Right hindlimb (tissue), 1 donor: ENCODE data around the gene CTNND1.
"Not testable (repeated sequence)": the region's sequence is repeated elsewhere in the genome, so short reads cannot be mapped to it uniquely, and the experiment has no call there.

Experiments
- DNase-seq: peaks from one replicate; pipeline ENCODE4 v3.0.0-alpha.2; 2018

CTNND1 gene, protein sequence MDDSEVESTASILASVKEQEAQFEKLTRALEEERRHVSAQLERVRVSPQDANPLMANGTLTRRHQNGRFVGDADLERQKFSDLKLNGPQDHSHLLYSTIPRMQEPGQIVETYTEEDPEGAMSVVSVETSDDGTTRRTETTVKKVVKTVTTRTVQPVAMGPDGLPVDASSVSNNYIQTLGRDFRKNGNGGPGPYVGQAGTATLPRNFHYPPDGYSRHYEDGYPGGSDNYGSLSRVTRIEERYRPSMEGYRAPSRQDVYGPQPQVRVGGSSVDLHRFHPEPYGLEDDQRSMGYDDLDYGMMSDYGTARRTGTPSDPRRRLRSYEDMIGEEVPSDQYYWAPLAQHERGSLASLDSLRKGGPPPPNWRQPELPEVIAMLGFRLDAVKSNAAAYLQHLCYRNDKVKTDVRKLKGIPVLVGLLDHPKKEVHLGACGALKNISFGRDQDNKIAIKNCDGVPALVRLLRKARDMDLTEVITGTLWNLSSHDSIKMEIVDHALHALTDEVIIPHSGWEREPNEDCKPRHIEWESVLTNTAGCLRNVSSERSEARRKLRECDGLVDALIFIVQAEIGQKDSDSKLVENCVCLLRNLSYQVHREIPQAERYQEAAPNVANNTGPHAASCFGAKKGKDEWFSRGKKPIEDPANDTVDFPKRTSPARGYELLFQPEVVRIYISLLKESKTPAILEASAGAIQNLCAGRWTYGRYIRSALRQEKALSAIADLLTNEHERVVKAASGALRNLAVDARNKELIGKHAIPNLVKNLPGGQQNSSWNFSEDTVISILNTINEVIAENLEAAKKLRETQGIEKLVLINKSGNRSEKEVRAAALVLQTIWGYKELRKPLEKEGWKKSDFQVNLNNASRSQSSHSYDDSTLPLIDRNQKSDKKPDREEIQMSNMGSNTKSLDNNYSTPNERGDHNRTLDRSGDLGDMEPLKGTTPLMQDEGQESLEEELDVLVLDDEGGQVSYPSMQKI

DNA sequence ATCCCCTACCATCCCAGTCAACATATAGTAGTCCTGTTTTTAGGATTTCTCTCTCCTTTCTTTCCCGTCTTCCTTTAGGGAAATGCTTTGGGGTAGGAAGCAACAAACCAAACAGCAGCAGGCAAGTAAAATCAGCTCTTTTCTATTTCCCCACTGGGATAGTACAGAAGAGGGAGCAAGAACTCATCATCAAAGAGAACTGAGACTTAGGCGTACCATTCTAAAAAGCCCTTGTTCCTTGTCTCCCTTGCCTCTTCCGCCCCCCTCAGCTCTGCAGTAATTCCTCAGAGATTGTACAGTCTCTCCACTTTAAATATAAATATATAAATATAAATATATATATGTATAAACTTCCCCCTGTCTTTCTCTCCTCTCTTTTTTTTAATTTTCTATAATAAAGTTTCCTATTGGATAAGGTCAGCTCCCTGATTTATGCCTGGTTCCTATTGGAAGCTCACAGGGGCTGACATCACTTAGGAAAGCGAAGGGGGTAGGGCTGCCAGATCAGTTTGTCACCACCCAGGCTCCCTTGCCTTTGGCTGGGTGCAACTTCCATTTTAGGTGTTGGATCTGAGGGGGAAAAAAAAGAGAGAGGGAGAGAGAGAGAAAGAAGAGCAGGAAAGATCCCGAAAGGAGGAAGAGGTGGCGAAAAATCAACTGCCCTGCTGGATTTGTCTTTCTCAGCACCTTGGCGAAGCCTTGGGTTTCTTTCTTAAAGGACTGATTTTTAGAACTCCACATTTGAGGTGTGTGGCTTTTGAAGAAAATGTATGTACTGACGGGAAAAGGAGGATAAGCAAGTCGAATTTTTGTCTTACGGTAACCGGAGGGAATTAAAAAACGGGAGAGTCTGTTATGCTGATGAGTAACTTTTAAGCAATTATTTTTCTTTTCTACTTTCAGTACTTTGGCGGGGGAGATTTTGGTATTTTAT lies at the start of gene CTNND1:
Gene CTNND1, plus strand, starts transcription at position 502 of the 934 bp plus-strand sequence. CDS start 29,677 bp downstream, outside the sequence.
- DNase-seq = peak; percentile 94

DNA sequence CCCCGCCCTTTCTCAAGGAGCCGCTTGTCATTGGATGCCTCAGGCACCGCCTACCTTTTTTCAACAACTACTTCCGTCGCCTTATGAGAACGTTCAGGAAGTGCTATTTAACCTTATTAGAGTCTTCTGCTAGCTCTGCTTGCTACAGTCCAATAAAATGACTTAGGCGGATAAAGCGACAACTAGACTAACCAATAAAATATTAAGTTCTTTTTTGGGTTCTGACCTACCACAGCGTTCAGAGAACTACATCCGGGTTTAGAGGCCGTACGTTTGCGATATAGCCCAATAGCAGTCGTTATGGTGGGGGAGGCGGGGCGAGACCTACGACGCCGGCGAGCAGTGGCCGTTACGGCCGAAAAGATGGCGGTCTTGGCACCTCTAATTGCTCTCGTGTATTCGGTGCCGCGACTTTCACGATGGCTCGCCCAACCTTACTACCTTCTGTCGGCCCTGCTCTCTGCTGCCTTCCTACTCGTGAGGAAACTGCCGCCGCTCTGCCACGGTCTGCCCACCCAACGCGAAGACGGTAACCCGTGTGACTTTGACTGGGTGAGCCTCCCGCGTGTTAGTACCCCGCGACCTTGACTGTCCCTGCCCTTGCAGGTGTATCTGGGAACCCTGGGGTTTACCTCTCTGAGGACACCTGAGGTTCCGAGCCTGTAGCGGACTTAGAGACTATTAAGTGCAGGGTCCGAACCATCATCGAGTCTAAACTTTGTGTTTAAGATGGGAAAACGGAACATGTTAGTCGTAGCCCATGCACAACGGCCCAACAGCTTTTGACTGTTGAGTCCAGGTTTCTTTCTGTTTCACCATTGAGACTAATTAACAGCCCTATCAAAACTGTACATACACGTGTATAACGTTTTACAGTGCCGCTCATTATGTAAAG lies 49.1 kb upstream of the CTNND1 start, which contains the start of gene TMX2:
Gene TMX2, plus strand, starts transcription at position 338 of the 895 bp plus-strand sequence. Its CDS starts 26 bp downstream, at position 364.
- peak; percentile 95 for DNase-seq

DNA sequence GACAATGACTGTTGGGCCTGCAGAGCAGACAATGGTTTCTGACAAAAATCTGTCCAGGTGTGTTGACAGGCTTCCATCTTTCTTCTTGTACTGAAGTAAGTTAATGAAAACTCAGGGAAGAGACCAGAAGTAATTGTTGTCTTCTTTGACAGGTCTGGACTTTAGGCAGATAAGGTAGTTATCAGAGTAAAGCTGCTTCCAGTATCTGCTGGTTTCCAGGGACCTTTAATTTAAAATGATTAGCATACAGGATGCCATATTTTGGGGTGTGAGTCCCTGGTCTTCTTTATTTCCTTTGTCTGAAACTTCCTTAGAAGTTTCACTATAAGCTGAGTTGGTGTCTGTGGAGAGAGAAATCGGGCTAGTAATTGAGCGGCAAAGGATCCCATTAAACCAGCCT lies 47.8 kb upstream of the CTNND1 start:
- DNase-seq = no peak

- DNase-seq = not testable (repeated sequence)
These were observed 44.9 kb upstream of the CTNND1 start for GRCh38 chr11:57716726-57717125.

GRCh38 chr11:57727185-57727584 lies 34.4 kb upstream of the CTNND1 start:
- DNase-seq = no peak

DNA sequence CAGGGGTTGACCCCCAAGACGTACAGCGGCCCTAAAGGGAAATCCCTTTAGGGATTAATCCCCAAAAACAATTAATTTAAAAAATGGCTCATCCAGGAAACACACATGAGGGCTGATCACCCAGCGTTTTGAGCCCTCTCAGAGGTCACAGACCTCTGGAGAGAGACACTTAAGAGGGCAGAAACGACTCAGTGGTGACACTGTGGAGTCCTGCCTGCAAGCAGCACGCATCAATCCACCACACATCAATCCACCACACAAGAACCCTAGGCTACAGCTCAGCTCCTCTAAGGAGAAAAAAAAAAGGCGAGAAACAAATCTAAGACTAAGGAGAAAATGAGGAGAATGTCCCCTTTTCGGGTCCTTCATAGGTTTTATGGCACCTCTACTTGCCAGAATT lies 32.8 kb upstream of the CTNND1 start:
- DNase-seq = no peak

DNA sequence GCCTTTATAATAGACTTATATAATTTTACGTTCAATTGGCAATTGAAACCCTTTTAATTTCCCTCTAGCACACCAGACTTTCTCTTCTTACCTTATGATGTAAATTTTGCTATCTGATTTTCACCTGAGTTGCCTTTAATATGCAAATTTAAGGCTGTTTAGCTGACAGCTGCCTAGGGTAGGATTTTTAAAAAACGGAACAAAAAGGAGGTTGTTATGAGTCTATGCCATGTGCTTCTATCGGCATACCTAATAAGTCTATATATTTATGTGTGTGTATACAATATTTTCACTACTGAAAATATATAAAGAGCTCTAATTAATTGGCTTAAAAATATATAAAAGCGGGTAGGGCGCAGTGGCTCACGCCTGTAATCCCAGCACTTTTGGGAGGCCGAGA lies 32.1 kb upstream of the CTNND1 start:
- DNase-seq = no peak

GRCh38 chr11:57732661-57733060 lies 28.9 kb upstream of the CTNND1 start:
- no peak for DNase-seq

DNA sequence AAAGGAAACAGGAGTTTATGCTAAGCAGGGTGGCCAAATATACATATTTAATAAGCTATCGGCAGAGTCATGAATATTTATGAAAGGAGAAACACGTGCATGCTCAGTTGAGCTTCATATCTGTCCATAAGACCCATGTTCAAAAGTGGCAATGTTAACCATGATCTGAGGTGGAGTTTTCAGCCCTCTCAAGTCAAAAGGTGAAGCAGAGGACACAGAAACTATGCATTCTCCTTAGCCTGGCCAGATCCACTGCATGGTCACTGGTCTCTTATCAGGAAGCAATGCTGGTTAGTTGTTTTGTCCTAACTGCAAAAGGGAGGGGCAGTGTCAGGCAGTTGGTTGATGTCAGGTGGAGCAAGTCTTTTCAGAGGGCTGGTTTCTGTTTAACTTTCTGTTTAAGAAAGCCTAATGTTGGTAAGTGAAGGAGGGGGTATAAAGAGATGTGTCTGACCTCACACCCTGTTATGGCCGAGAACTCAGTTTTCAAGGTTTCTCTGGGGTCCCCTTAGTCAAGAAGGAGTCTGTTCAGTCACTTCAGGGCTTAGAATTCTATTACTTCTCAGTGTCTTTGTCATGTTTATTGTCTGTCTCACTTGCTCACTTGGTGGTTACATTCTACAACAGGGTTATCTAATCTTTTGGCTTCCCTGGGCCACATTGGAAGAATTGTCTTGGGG lies 25.8 kb upstream of the CTNND1 start:
- no peak for DNase-seq

- peak; percentile 98 for DNase-seq
These were observed 20.2 kb upstream of the CTNND1 start, which contains the start of gene SELENOH for GRCh38 chr11:57741132-57742086. Gene SELENOH, plus strand, starts transcription at chr11:57741491. Its CDS starts 105 bp downstream, at chr11:57741596.

GRCh38 chr11:57742087-57742452 lies 19.5 kb upstream of the CTNND1 start:
- DNase-seq = no peak

DNA sequence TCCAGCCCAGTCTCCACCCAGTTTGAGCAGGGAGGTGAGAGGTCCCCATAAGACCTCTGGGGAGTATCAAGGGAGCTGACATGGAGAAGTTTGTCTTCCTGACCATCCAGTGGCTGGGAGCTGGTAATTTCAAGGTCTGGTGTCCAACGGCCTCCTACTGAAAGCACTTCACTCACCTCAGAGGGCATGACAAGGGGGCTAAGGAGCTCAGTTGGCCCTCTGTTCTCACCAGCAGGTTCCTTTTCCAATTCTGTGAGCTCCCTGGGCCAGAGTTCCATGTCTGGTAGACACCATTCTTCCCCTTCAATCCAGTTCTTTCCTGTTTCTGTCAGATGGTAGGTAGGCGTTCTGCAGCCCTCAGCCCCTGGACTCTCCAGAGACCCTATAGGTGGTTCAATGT lies 17.2 kb upstream of the CTNND1 start:
- DNase-seq = no peak

DNA sequence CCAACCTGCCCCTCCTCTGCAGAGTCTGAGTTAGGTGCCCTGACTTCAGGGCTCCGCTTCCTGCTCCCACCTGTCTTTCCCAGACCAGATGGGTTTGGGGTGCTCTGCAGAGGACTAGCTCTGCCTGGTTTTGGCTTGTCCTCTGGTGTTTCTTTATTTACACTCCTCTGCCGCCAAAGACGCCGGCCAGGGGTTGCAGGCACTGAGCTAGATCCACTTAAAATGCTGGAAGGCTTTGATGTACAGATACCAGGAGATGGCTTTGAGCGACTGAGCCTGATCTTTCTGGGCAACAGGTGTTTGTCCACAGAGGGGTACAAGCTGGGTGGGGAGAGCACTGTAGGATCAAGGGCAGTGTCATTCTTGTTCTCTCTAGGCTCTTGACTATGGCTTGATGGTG lies 16.4 kb upstream of the CTNND1 start:
- no peak for DNase-seq

DNA sequence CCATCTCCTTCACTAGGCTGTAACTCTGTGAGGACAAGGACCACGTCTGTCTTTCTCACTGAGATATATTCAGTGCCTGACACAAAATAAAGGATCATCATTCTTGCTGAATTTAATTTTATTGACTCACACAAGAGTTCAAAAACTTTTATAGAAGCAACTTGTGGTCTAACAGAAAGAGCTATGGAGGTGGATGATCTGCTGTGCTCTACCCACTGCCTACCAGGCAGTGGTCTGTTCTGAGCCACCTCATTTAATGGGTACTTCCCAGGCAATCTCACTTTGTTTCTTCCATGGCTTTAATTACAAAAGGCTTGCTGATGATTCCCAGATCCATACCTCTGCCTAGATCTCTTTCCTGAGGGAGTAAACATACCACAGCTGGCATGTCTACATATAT lies 14.7 kb upstream of the CTNND1 start:
- DNase-seq = no peak

DNA sequence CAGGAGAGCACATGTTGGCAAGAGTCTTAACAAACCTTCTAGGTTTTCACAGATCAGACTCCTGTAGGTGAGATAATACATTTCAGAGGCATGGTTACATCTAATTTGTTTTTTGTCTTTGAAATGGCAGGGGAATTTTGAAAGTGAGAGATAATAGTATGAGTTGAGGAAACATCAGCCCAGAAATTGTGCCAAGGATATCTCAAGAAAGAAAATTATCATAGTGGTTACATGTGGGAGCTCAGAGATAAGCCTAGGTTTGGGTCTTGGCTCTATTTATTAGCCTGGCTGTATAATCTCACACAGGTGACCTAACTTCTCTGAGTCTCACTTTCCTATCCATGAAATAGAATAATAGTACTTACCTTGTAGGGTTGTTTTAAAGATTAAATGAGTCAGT lies 10.4 kb upstream of the CTNND1 start:
- no peak for DNase-seq

DNA sequence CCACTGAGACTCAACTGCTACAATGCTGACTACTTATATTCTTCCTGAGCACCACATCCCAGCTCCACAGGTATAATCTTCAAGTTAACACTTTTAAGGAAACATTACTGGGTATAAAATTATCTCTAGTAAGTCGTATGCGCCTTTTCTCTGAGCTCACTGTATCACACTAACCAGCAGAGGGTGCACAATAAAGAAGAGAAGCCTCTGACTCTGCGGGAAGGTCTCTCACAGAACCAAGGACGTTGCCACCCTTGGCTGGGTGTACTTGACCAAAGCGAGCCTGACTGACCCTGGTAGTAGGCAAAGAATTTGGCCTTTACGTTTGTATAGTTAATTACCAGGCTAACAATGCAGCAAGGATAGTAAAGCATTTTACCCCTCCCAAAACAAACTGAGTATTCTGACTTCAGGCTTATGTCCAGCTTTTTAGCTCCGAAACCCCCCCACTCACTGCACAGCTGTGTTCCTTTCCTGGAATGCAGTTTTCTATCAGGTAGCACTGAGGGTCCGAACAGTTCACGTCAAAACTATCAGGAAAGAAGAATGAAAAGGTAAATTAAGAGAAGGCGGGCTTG lies 9.8 kb upstream of the CTNND1 start, which contains the start of gene BTBD18:
Gene BTBD18, minus strand, starts transcription at position 144 of the 578 bp plus-strand sequence. CDS start 631 bp downstream, outside the sequence.
- no peak for DNase-seq

- DNase-seq = no peak
These were observed 8.6 kb upstream of the CTNND1 start for GRCh38 chr11:57752954-57753353.

DNA sequence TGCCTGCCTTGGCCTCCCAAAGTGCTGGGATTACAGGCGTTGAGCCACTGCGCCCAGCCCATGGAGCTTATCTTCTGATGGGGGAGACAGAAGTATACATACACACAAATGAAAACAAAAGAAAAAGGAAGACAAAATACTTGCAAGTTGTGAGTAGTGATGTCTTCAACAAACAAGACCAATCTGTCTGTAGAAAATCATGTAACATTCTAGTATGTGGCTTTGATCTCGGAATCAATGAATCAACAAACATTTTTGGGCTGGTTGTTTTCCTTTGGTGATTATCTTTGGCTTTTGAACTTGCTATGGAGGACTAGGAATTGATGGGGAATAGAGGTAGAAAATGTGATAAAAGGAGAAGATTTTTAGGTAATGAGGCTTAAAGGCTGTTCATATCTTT lies 3.4 kb upstream of the CTNND1 start:
- no peak for DNase-seq
